H1 (cell line): ENCODE measurements around the gene EGR4. TPM values are rescaled to one million over a fixed set of nuclear protein-coding genes. Genes with fewer than 3 reads are reported as not detected.

Source experiments
- CTCF ChIA-PET: fragments of 300-600 bp; sonication (Branson Sonifier 250); formaldehyde crosslinking; loops from one replicate; lab custom pipeline; 2021; ENCODE audit not compliant: partially characterized antibody; lab: Charles Lee
- POLR2A ChIA-PET: fragments of 300-600 bp; sonication (Branson Sonifier 250); formaldehyde crosslinking; loops from one replicate; lab custom pipeline; 2021; ENCODE audit warnings: inconsistent platforms; ENCODE audit not compliant: partially characterized antibody; lab: Charles Lee
- DNase-seq, 2 experiments: peaks; one replicate each; pipeline versions ENCODE4 v3.0.0 to v3.0.0-alpha.2; 2010 to 2022; ENCODE audit warnings: low spot score in 2 of 2, low read depth in 1 of 2, mixed read lengths in 1 of 2
- FAIRE-seq: peaks from 2 replicates; lab custom pipeline; 2011; peaks lifted over from hg19 to GRCh38; lab: Jason Lieb, UNC
- H2AFZ ChIP-seq: 2 replicates; pipeline ENCODE4 v1.8.1; 2012; ENCODE audit warnings: low read length, inconsistent platforms
- H2AK5ac ChIP-seq: 2 replicates; pipeline ENCODE4 v1.6.1; 2013; ENCODE audit warnings: low read depth, low read length
- H2BK120ac ChIP-seq: replicated peaks from 2 replicates; pipeline ENCODE3; 2013; ENCODE audit warnings: low read depth, low read length, inconsistent platforms
- H2BK12ac ChIP-seq: 2 replicates; pipeline ENCODE4 v1.6.1; 2013; ENCODE audit warnings: low read depth, low read length
- H2BK15ac ChIP-seq: 2 replicates; pipeline ENCODE4 v1.6.1; 2013; ENCODE audit warnings: low read length
- H2BK20ac ChIP-seq: 2 replicates; pipeline ENCODE4 v1.6.1; 2013; ENCODE audit warnings: low read length
- H2BK5ac ChIP-seq: 2 replicates; pipeline ENCODE4 v1.6.1; 2013; ENCODE audit warnings: low read depth, low read length
- H3K14ac ChIP-seq: 2 replicates; pipeline ENCODE4 v1.6.1; 2013; ENCODE audit warnings: inconsistent platforms; ENCODE audit not compliant: insufficient read length
- H3K18ac ChIP-seq: 2 replicates; pipeline ENCODE4 v1.6.1; 2013; ENCODE audit warnings: low read length; ENCODE audit errors: extremely low read depth
- H3K23ac ChIP-seq: 2 replicates; pipeline ENCODE4 v1.6.1; 2013; ENCODE audit warnings: inconsistent platforms; ENCODE audit not compliant: insufficient read length
- H3K23me2 ChIP-seq: 2 replicates; pipeline ENCODE4 v1.6.1; 2013; ENCODE audit warnings: low read depth, low read length
- H3K27ac ChIP-seq: 2 replicates; pipeline ENCODE4 v1.6.1; 2011; ENCODE audit warnings: low read depth, low read length, inconsistent platforms
- H3K27me3 ChIP-seq, 4 experiments: replicated peaks in 1 of 4; 1 replicate in 1 of 4; 2 replicates in 3 of 4; pipeline versions ENCODE4 v1.6.1 to v1.8.1; 2011 to 2013; ENCODE audit warnings: low read length in 3 of 4, mild to moderate bottlenecking in 3 of 4, inconsistent platforms in 2 of 4, mixed read lengths in 2 of 4, moderate library complexity in 1 of 4; ENCODE audit not compliant: control insufficient read depth in 3 of 4, insufficient read depth in 3 of 4; ENCODE audit errors: extremely low read depth in 1 of 4
- H3K36me3 ChIP-seq, 4 experiments: 2 replicates each; pipeline versions ENCODE4 v1.6.1 to v1.8.1; 2011 to 2013; ENCODE audit warnings: mild to moderate bottlenecking in 4 of 4, low read length in 3 of 4, moderate library complexity in 2 of 4, control low read depth in 1 of 4, inconsistent platforms in 1 of 4; ENCODE audit not compliant: insufficient read depth in 4 of 4, control insufficient read depth in 2 of 4
- H3K4ac ChIP-seq: replicated peaks from 2 replicates; pipeline ENCODE3; 2013; ENCODE audit warnings: low read length, low read depth, mixed read lengths, inconsistent platforms; ENCODE audit not compliant: insufficient read length
- H3K4me1 ChIP-seq, 4 experiments: replicated peaks in 1 of 4; 1 replicate in 1 of 4; 2 replicates in 3 of 4; pipeline versions ENCODE4 v1.6.1 to v1.8.1; 2011 to 2013; ENCODE audit warnings: low read length in 3 of 4, inconsistent platforms in 2 of 4, mixed read lengths in 1 of 4; ENCODE audit not compliant: insufficient read depth in 4 of 4, control insufficient read depth in 3 of 4
- H3K4me2 ChIP-seq, 2 experiments: 2 replicates each; pipeline versions ENCODE4 v1.6.1 to v1.8.1; 2011 to 2013; ENCODE audit warnings: low read depth in 2 of 2, low read length in 2 of 2, control low read depth in 1 of 2, inconsistent platforms in 1 of 2, mild to moderate bottlenecking in 1 of 2; ENCODE audit not compliant: insufficient read depth in 1 of 2
- H3K4me3 ChIP-seq, 4 experiments: fragments of 200-600, 300-600 bp in 1 of 4; sonication (generic), shearing (Covaris generic), sonication (Bioruptor Twin) in 1 of 4; 2 replicates each; pipeline versions ENCODE4 v1.5.1 to v1.8.1; 2011 to 2016; ENCODE audit warnings: low read length in 4 of 4, low read depth in 3 of 4, control low read depth in 2 of 4, inconsistent platforms in 2 of 4, mild to moderate bottlenecking in 2 of 4, mixed read lengths in 1 of 4, moderate library complexity in 1 of 4; ENCODE audit not compliant: insufficient read depth in 2 of 4; ENCODE audit errors: extremely low read depth in 1 of 4
- H3K56ac ChIP-seq: replicated peaks from 2 replicates; pipeline ENCODE3; 2013; ENCODE audit warnings: low read depth, mild to moderate bottlenecking, mixed read lengths, low read length, inconsistent platforms; ENCODE audit not compliant: insufficient read length
- H3K79me1 ChIP-seq: 2 replicates; pipeline ENCODE4 v1.6.1; 2013; ENCODE audit warnings: low read depth, low read length, control low read depth
- H3K79me2 ChIP-seq, 2 experiments: 2 replicates each; pipeline versions ENCODE4 v1.6.1 to v1.8.1; 2012 to 2013; ENCODE audit warnings: low read length in 2 of 2, mild to moderate bottlenecking in 2 of 2, inconsistent platforms in 1 of 2; ENCODE audit not compliant: insufficient read depth in 2 of 2, control insufficient read depth in 1 of 2
- H3K9ac ChIP-seq, 4 experiments: replicated peaks in 1 of 4; 1 replicate in 1 of 4; 2 replicates in 3 of 4; pipeline versions ENCODE4 v1.6.1 to v1.8.1; 2011 to 2013; ENCODE audit warnings: low read depth in 3 of 4, low read length in 3 of 4, control low read depth in 2 of 4, mild to moderate bottlenecking in 2 of 4, moderate library complexity in 2 of 4, inconsistent platforms in 1 of 4; ENCODE audit errors: extremely low read depth in 1 of 4
- H3K9me3 ChIP-seq, 2 experiments: 2 replicates each; pipeline versions ENCODE4 v1.6.1 to v1.8.1; 2012 to 2013; ENCODE audit warnings: mild to moderate bottlenecking in 2 of 2, moderate library complexity in 2 of 2, control low read depth in 1 of 2, inconsistent platforms in 1 of 2, low read depth in 1 of 2, low read length in 1 of 2, mixed read lengths in 1 of 2; ENCODE audit not compliant: insufficient read depth in 2 of 2
- H4K20me1 ChIP-seq, 2 experiments: replicated peaks in 1 of 2; 2 replicates each; pipeline versions ENCODE3 to v1.8.1; 2011 to 2013; ENCODE audit warnings: inconsistent platforms in 2 of 2, low read length in 2 of 2, mild to moderate bottlenecking in 1 of 2; ENCODE audit not compliant: insufficient read depth in 2 of 2, control insufficient read depth in 1 of 2
- H4K5ac ChIP-seq: 2 replicates; pipeline ENCODE4 v1.6.1; 2013; ENCODE audit warnings: low read length, low read depth, mixed read lengths, inconsistent platforms; ENCODE audit not compliant: insufficient read length
- H4K8ac ChIP-seq: 2 replicates; pipeline ENCODE4 v1.8.0; 2013; ENCODE audit warnings: mild to moderate bottlenecking, moderate library complexity, low read length, inconsistent platforms; ENCODE audit not compliant: insufficient read depth; ENCODE audit errors: extremely low read depth
- H4K91ac ChIP-seq: replicated peaks from 2 replicates; pipeline ENCODE3; 2013; ENCODE audit warnings: low read length, mixed read lengths, inconsistent platforms; ENCODE audit not compliant: insufficient read length
- CBX5 ChIP-seq: fragments of 300-800, 300-1000 bp; sonication (generic); IDR thresholded peaks from 2 replicates; pipeline ENCODE4 v1.7.1; 2016; ENCODE audit warnings: antibody characterized with exemption, low read length, low read depth
- CREB1 ChIP-seq: IDR thresholded peaks from 2 replicates; pipeline ENCODE4 v1.6.1; 2012; ENCODE audit warnings: inconsistent platforms
- CTBP2 ChIP-seq: IDR thresholded peaks from 2 replicates; pipeline ENCODE4 v1.7.0; 2011; ENCODE audit warnings: borderline replicate concordance, mild to moderate bottlenecking, moderate library complexity, mixed read lengths, low read length; ENCODE audit not compliant: insufficient read depth, insufficient read length
- CTCF ChIP-seq, 3 experiments: IDR thresholded peaks; 1 replicate in 2 of 3; 2 replicates in 1 of 3; pipeline versions ENCODE4 v1.5.1 to v1.6.1; 2011; ENCODE audit warnings: low read length in 3 of 3, mild to moderate bottlenecking in 3 of 3, inconsistent platforms in 2 of 3, low read depth in 1 of 3, moderate library complexity in 1 of 3; ENCODE audit not compliant: insufficient read depth in 1 of 3; ENCODE audit errors: control extremely low read depth in 1 of 3
- FOSL1 ChIP-seq: IDR thresholded peaks from 2 replicates; pipeline ENCODE4 v1.6.1; 2011; ENCODE audit warnings: mild to moderate bottlenecking, low read depth, low read length, moderate library complexity; ENCODE audit not compliant: insufficient read depth
- HDAC6 ChIP-seq: IDR thresholded peaks from one replicate; pipeline ENCODE4 v1.7.1; 2012; ENCODE audit warnings: low read depth, mild to moderate bottlenecking, inconsistent platforms, low read length, moderate library complexity
- PHF8 ChIP-seq: fragments of 200-600 bp; sonication (generic); conservative IDR thresholded peaks from 2 replicates; pipeline ENCODE4 v1.7.1; 2012; ENCODE audit warnings: low read depth, mild to moderate bottlenecking, inconsistent platforms, low read length, moderate library complexity
- POLR2AphosphoS5 ChIP-seq: IDR thresholded peaks from 2 replicates; pipeline ENCODE4 v1.6.1; 2011; ENCODE audit warnings: low read depth, low read length
- RAD21 ChIP-seq, 2 experiments: IDR thresholded peaks in 1 of 2; conservative IDR thresholded peaks in 1 of 2; 2 replicates each; pipeline ENCODE4 v1.6.1; 2011; ENCODE audit warnings: low read depth in 2 of 2, low read length in 2 of 2, improper control_type of control experiment in 1 of 2, inconsistent platforms in 1 of 2, mild to moderate bottlenecking in 1 of 2, moderate library complexity in 1 of 2
- SP1 ChIP-seq: IDR thresholded peaks from 2 replicates; pipeline ENCODE4 v1.6.1; 2011; ENCODE audit warnings: low read depth, low read length
- TEAD4 ChIP-seq: IDR thresholded peaks from 2 replicates; pipeline ENCODE4 v1.6.1; 2012; ENCODE audit warnings: low read depth, low read length, inconsistent platforms, mixed read lengths
- YY1 ChIP-seq: IDR thresholded peaks from 2 replicates; pipeline ENCODE4 v1.6.1; 2011; ENCODE audit warnings: low read depth, mild to moderate bottlenecking, low read length
- polyA plus RNA-seq, 7 experiments: library from polyadenylated mRNA; depleted of rRNA in 3 of 7; stranded (reverse) in 5 of 7; unstranded in 2 of 7; fragments of >200 nt in 5 of 7; fragments of 200-250 nt in 2 of 7; gene quantifications; 1 replicate in 5 of 7; 2 replicates in 1 of 7; 4 replicates in 1 of 7; pipeline versions ENCODE4 v1.2.1 to v1.2.3, GENCODE V29; 2011 to 2013; ENCODE audit warnings: missing spikeins in 2 of 7, mixed read lengths in 2 of 7
- total RNA-seq: library from RNA; stranded (reverse); fragmentation: NEBNext Ultra II Directional; extraction: Animal tissue kit (Norgen Biotek cat#: 25700); gene quantifications from 2 replicates; pipeline ENCODE4 v1.2.1, GENCODE V29; 2021

Gene EGR4
- total and polyA plus RNA-seq, 2 of the 8 experiments (the other 6 are each of a cell fraction or from before 2014, with no cell fraction given), result 0.20 TPM; not detected in 1

GRCh38 chr2:73289304-73289703, 4.0 kb downstream of the EGR4 start:
- H3K36me3 ChIP-seq, result no peaks in the 10 kb centered on the region; a peak in 1 of 8 replicates
- H4K8ac ChIP-seq, result no peak overlapping the region
- H4K5ac ChIP-seq, result no peak overlapping the region
- no peak overlapping the region for H3K27ac ChIP-seq
- peaks cover 19% of the 10 kb centered on the region for H3K23me2 ChIP-seq
- no peaks in the 10 kb centered on the region for H3K9me3 ChIP-seq
- peaks cover 25 to 61% (median 52%) of the 10 kb centered on the region in 4 experiments for H3K27me3 ChIP-seq
- no peak overlapping the region for H4K91ac ChIP-seq
- H3K4me3 ChIP-seq, result no peak overlapping the region
- H3K14ac ChIP-seq, result no peak overlapping the region
- no peak for DNase-seq
- no peak overlapping the region for H2BK120ac ChIP-seq
- no peak overlapping the region for H2BK5ac ChIP-seq
- no peak overlapping the region for H2AFZ ChIP-seq
- no peak overlapping the region for H3K23ac ChIP-seq
- no peak overlapping the region for H3K9ac ChIP-seq
- H2AK5ac ChIP-seq, result no peak overlapping the region
- no peak overlapping the region for H3K4ac ChIP-seq
- no peak overlapping the region for H3K56ac ChIP-seq
- no peaks in the 10 kb centered on the region for H3K79me1 ChIP-seq
- H2BK12ac ChIP-seq, result no peak overlapping the region
- no peak overlapping the region for H3K18ac ChIP-seq
- H3K79me2 ChIP-seq, result no peaks in the 10 kb centered on the region; a peak in 1 of 4 replicates
- H3K4me1 ChIP-seq, result peaks cover 4 to 17% (median 9%) of the 10 kb centered on the region in 4 experiments
- H2BK15ac ChIP-seq, result no peak overlapping the region
- no peak for FAIRE-seq
- ChIA-PET CTCF (interaction anchor here (0.8 to 6.5 kb wide), 21 partner anchors 13 to 204 kb away, joined by 3 to 122 read pairs (median 7); no protein-coding TSS in a partner anchor), POLR2A (interaction anchor here (1.4 to 2.2 kb wide), 5 partner anchors 9 to 35 kb away, joined by 3 to 8 read pairs (median 4); no protein-coding TSS in a partner anchor)
- peaks cover 9 to 15% of the 10 kb centered on the region in 2 experiments for H4K20me1 ChIP-seq
- H2BK20ac ChIP-seq, result no peak overlapping the region
- H3K4me2 ChIP-seq, result no peak overlapping the region
- no peak for TF ChIP-seq TEAD4
- peak in 1 of 3 experiments; percentile 2; a peak in 1 of 4 replicates for TF ChIP-seq CTCF (IDR thresholded peaks at IDR 0.05; ENCODE audit: control extremely low read depth in 1 of 3, insufficient read depth in 1 of 3, low read depth in 1 of 3, low read length in 3 of 3)
- TF ChIP-seq CTBP2, result no peak
- TF ChIP-seq CREB1, result no peak
- TF ChIP-seq POLR2AphosphoS5, result no peak
- no peak for TF ChIP-seq FOSL1
- TF ChIP-seq RAD21 (IDR thresholded peaks at IDR 0.05 in 1 of 2, conservative IDR thresholded peaks at IDR 0.05 in 1 of 2; ENCODE audit: low read depth in 2 of 2, low read length in 2 of 2), result peak in 1 of 2 experiments; percentile 13; a peak in 1 of 4 replicates
- TF ChIP-seq SP1, result no peak
- TF ChIP-seq YY1, result no peak
- no peak for TF ChIP-seq PHF8
- no peak for TF ChIP-seq CBX5
- TF ChIP-seq HDAC6, result no peak
